ENCODE measurements around the gene TDRD15. TPM values are rescaled to one million over a fixed set of nuclear protein-coding genes. Genes with fewer than 3 reads are reported as not detected.
"Not testable (repeated sequence)": the region's sequence is repeated elsewhere in the genome, so short reads cannot be mapped to it uniquely, and the experiment has no call there.

The TDRD15 gene
- total RNA-seq, 1 donor from 2014 or later, result 0.93 TPM

GRCh38 chr2:21142149-21142548 lies 18.4 kb downstream of the TDRD15 start:
- DNase-seq (ENCODE audit: low spot score) (no peak), ATAC-seq (no peak)

- ATAC-seq (no peak), DNase-seq (ENCODE audit: low spot score) (no peak)
Measured at GRCh38 chr2:21146638-21147037, 22.9 kb downstream of the TDRD15 start.

- DNase-seq (ENCODE audit: low spot score), result no peak
- no peak for ATAC-seq
Measured at GRCh38 chr2:21148718-21149117, 24.9 kb downstream of the TDRD15 start.

GRCh38 chr2:21151234-21151633 lies 27.5 kb downstream of the TDRD15 start:
- ATAC-seq; DNase-seq (ENCODE audit: low spot score): not testable (repeated sequence)

- no peak for DNase-seq (ENCODE audit: low spot score)
- peak; percentile 57 for ATAC-seq
Measured at GRCh38 chr2:21155365-21156136, 31.8 kb downstream of the TDRD15 start.

GRCh38 chr2:21161122-21161521 lies 37.4 kb downstream of the TDRD15 start:
- DNase-seq (ENCODE audit: low spot score) (no peak), ATAC-seq (no peak)

GRCh38 chr2:21161832-21162614 lies 38.3 kb downstream of the TDRD15 start:
- DNase-seq (ENCODE audit: low spot score), result no peak
- no peak for ATAC-seq

GRCh38 chr2:21162615-21162878 lies 38.8 kb downstream of the TDRD15 start:
- DNase-seq (ENCODE audit: low spot score) (no peak), ATAC-seq (no peak)

- no peak for ATAC-seq
- no peak for DNase-seq (ENCODE audit: low spot score)
Measured at GRCh38 chr2:21163213-21163612, 39.4 kb downstream of the TDRD15 start.

- ATAC-seq (peak; percentile 30), DNase-seq (ENCODE audit: low spot score) (no peak)
Measured at GRCh38 chr2:21165350-21165749, 41.6 kb downstream of the TDRD15 start.

GRCh38 chr2:21175895-21176646 lies 52.3 kb downstream of the TDRD15 start:
- no peak for DNase-seq (ENCODE audit: low spot score)
- ATAC-seq, result peak; percentile 59

- DNase-seq (ENCODE audit: low spot score) (no peak), ATAC-seq (no peak)
Measured at GRCh38 chr2:21181957-21182356, 58.2 kb downstream of the TDRD15 start.

GRCh38 chr2:21183306-21183705 lies 59.5 kb downstream of the TDRD15 start:
- ATAC-seq, result no peak
- DNase-seq (ENCODE audit: low spot score), result no peak

- DNase-seq (ENCODE audit: low spot score) (no peak), ATAC-seq (no peak)
Measured at GRCh38 chr2:21183726-21184125, 60.0 kb downstream of the TDRD15 start.

- no peak for DNase-seq (ENCODE audit: low spot score)
- ATAC-seq, result no peak
Measured at GRCh38 chr2:21191535-21191934, 67.8 kb downstream of the TDRD15 start.

Other genes with a start within 250 kb of the TDRD15 start
- 2,405 TPM for gene APOB, start 79.9 kb upstream of the TDRD15 start, total RNA-seq

Measured in left lobe of liver (tissue), 2 donors.